HepG2 (cell line): ENCODE measurements around the gene PDGFRB. TPM values are rescaled to one million over a fixed set of nuclear protein-coding genes. Genes with fewer than 3 reads are reported as not detected.

ENCODE experiments used
- ATAC-seq: fragments of 200-7000 bp; cut with Tn5 transposase; 3 replicates; pipeline ENCODE4 v1.9.1; 2020; ENCODE audit warnings: mild to moderate bottlenecking, moderate library complexity
- BruUV-seq: library from RNA; stranded (reverse); fragments of 400-500 nt; replicated peaks from 2 replicates; lab custom pipeline; 2021; lab: Mats Ljungman, UMichigan
- CTCF ChIA-PET: fragments of 300-600 bp; formaldehyde crosslinking; extraction: SDS; loops from one replicate; lab custom pipeline; 2021; ENCODE audit warnings: low total read pairs, inconsistent platforms, low intra/inter-chr PET ratio; lab: Yijun Ruan, JAX
- POLR2A ChIA-PET: fragments of 350-600 bp; sonication (Branson Sonifier 250); formaldehyde crosslinking; loops from one replicate; lab custom pipeline; 2020; ENCODE audit warnings: antibody characterized with exemption, inconsistent platforms; lab: Yijun Ruan, JAX
- DNase-seq: peaks from one replicate; pipeline ENCODE4 v3.0.0-alpha.2; 2015; ENCODE audit warnings: low spot score
- FAIRE-seq: peaks from 3 replicates; lab custom pipeline; 2011; peaks lifted over from hg19 to GRCh38; lab: Jason Lieb, UNC
- H2AFZ ChIP-seq: one replicate; pipeline ENCODE4 v1.6.1; 2011; ENCODE audit warnings: low read length, inconsistent platforms
- H3K27ac ChIP-seq: fragments of 300-600 bp; 3 replicates; pipeline ENCODE4 v1.8.0; 2011; ENCODE audit warnings: mixed run types, mild to moderate bottlenecking, mixed read lengths, low read length, inconsistent platforms; ENCODE audit not compliant: insufficient read depth; ENCODE audit errors: extremely low read length
- H3K27me3 ChIP-seq, 2 experiments: fragments of 200-600 bp in 1 of 2; 2 replicates in 1 of 2; 3 replicates in 1 of 2; pipeline versions ENCODE4 v1.6.0 to v1.8.0; 2011; ENCODE audit warnings: low read length in 2 of 2, mild to moderate bottlenecking in 2 of 2, moderate library complexity in 2 of 2, inconsistent platforms in 1 of 2; ENCODE audit not compliant: insufficient read depth in 2 of 2, control insufficient read depth in 1 of 2
- H3K36me3 ChIP-seq, 2 experiments: fragments of 200-600 bp in 1 of 2; replicated peaks in 1 of 2; 2 replicates in 1 of 2; 3 replicates in 1 of 2; pipeline versions ENCODE4 v1.5.1 to v1.8.0; 2011; ENCODE audit warnings: low read length in 2 of 2, inconsistent platforms in 1 of 2; ENCODE audit not compliant: insufficient read depth in 2 of 2, control insufficient read depth in 1 of 2
- H3K4me1 ChIP-seq: 2 replicates; pipeline ENCODE4 v1.5.1; 2012; ENCODE audit warnings: low read length, inconsistent platforms; ENCODE audit not compliant: insufficient read depth
- H3K4me2 ChIP-seq: 2 replicates; pipeline ENCODE4 v1.6.0; 2011; ENCODE audit warnings: low read depth, low read length, inconsistent platforms
- H3K4me3 ChIP-seq, 3 experiments: fragments of 200-600 bp in 1 of 3; sonication (generic), shearing (Covaris generic) in 1 of 3; replicated peaks in 1 of 3; 2 replicates each; pipeline ENCODE4 v1.5.1; 2011 to 2016; ENCODE audit warnings: low read length in 3 of 3, inconsistent platforms in 2 of 3, low read depth in 2 of 3, mild to moderate bottlenecking in 2 of 3, control low read depth in 1 of 3, mixed read lengths in 1 of 3; ENCODE audit not compliant: insufficient read depth in 1 of 3
- H3K79me2 ChIP-seq: one replicate; pipeline ENCODE4 v1.6.1; 2011; ENCODE audit warnings: low read length, inconsistent platforms; ENCODE audit not compliant: insufficient read depth
- H3K9ac ChIP-seq: 2 replicates; pipeline ENCODE4 v1.6.0; 2011; ENCODE audit warnings: mild to moderate bottlenecking, low read depth, low read length, inconsistent platforms; ENCODE audit not compliant: insufficient read depth
- H3K9me3 ChIP-seq: 2 replicates; pipeline ENCODE4 v1.5.1; 2012; ENCODE audit warnings: mild to moderate bottlenecking, low read length
- H4K20me1 ChIP-seq: 2 replicates; pipeline ENCODE4 v1.6.0; 2011; ENCODE audit warnings: inconsistent platforms, mild to moderate bottlenecking, low read length, moderate library complexity; ENCODE audit not compliant: insufficient read depth
- DZIP1 ChIP-seq: sonication (generic); formaldehyde crosslinking; IDR thresholded peaks from 2 replicates; pipeline ENCODE4 v1.5.0; 2020; ENCODE audit warnings: mild to moderate bottlenecking, missing genetic modification reagents
- HNRNPL ChIP-seq: fragments of 200-400 bp; formaldehyde crosslinking; IDR thresholded peaks from 2 replicates; pipeline ENCODE4 v1.6.1; 2017; ENCODE audit warnings: mild to moderate bottlenecking, low read depth, low read length
- REXO4 ChIP-seq: sonication (generic); formaldehyde crosslinking; IDR thresholded peaks from 2 replicates; pipeline ENCODE4 v1.8.0; 2022; ENCODE audit warnings: missing genetic modification reagents, mild to moderate bottlenecking, borderline replicate concordance
- THAP11 ChIP-seq: IDR thresholded peaks from 2 replicates; pipeline ENCODE4 v1.6.1; 2016; ENCODE audit warnings: missing biosample characterization, missing genetic modification reagents
- ZBTB8A ChIP-seq: sonication (generic); formaldehyde crosslinking; IDR thresholded peaks from 2 replicates; pipeline ENCODE4 v1.4.0; 2020; ENCODE audit warnings: mild to moderate bottlenecking, low read depth, missing genetic modification reagents, borderline replicate concordance
- ZNF451 ChIP-seq: sonication (generic); formaldehyde crosslinking; IDR thresholded peaks from 2 replicates; pipeline ENCODE4 v1.5.0; 2020; ENCODE audit warnings: mild to moderate bottlenecking, missing genetic modification reagents
- ZNF674 ChIP-seq: sonication (generic); formaldehyde crosslinking; IDR thresholded peaks from 2 replicates; pipeline ENCODE4 v1.5.0; 2020; ENCODE audit warnings: low read depth, mild to moderate bottlenecking, missing genetic modification reagents
- ZNF777 ChIP-seq: sonication (generic); formaldehyde crosslinking; IDR thresholded peaks from 2 replicates; pipeline ENCODE4 v1.4.0; 2020; ENCODE audit warnings: missing genetic modification reagents
- ZNF816 ChIP-seq: sonication (generic); formaldehyde crosslinking; IDR thresholded peaks from 2 replicates; pipeline ENCODE4 v1.8.0; 2022; ENCODE audit warnings: missing genetic modification reagents, mild to moderate bottlenecking, borderline replicate concordance
- ZSCAN5A ChIP-seq: sonication (generic); formaldehyde crosslinking; IDR thresholded peaks from 2 replicates; pipeline ENCODE4 v1.8.0; 2022; ENCODE audit warnings: mild to moderate bottlenecking, missing genetic modification reagents, borderline replicate concordance
- WGBS: methylation state at CpG from one replicate; pipeline ENCODE4 v1.1.6; 2017; ENCODE audit warnings: low lambda C conversion rate; 5-methylcytosine and 5-hydroxymethylcytosine counted together
- in situ Hi-C: cut with HindIII; loops from 2 replicates; pipeline ENCODE4 v1.10.0; 2017; ENCODE audit warnings: low pct_unique_long_range_greater_than_20kb; ENCODE audit not compliant: extremely low pct_ligation_motif_present
- intact Hi-C: fragments of 100-400 bp; cut with micrococcal nuclease; formaldehyde crosslinking; loops from one replicate; pipeline ENCODE4 v1.10.0; 2022; ENCODE audit not compliant: unreplicated experiment
- polyA plus RNA-seq, 8 experiments: library from polyadenylated mRNA; depleted of rRNA in 3 of 8; stranded (reverse) in 7 of 8; unstranded in 1 of 8; fragments of >200 nt; fragmentation: Illumina TruSeq in 4 of 8; extraction: Trizol in 4 of 8; gene quantifications; 2 replicates each; pipeline versions ENCODE4 v1.2.1 to v1.2.3, GENCODE V29; 2011 to 2016; ENCODE audit warnings: low read depth in 4 of 8, missing spikeins in 1 of 8, mixed read lengths in 1 of 8; ENCODE audit not compliant: insufficient read depth in 1 of 8
- total RNA-seq, 5 experiments: library from RNA; depleted of rRNA; stranded (reverse); fragments of >200 nt; fragmentation: Illumina TruSeq; extraction: Trizol; gene quantifications; 2 replicates each; pipeline ENCODE4 v1.2.3, GENCODE V29; 2016; ENCODE audit warnings: low read depth in 1 of 5

Gene PDGFRB
- total and polyA plus RNA-seq, 2 of the 13 experiments (the other 11 are each of a cell fraction or from before 2014, with no cell fraction given), result 4.0 to 21.0 TPM

GRCh38 chr5:150065886-150066285 lies 89.8 kb downstream of the PDGFRB start:
- TF ChIP-seq HNRNPL (no peak), THAP11 (CRISPR knock-in tag) (no peak), ZBTB8A (CRISPR knock-in tag) (no peak), ZNF451 (CRISPR knock-in tag) (no peak), ZNF674 (CRISPR knock-in tag) (no peak), ZNF777 (CRISPR knock-in tag) (no peak), DZIP1 (no peak), REXO4 (CRISPR knock-in tag) (no peak), ZNF816 (CRISPR knock-in tag) (no peak), ZSCAN5A (CRISPR knock-in tag) (no peak)
- in situ Hi-C loops (no loop called here), intact Hi-C loops (no loop called here)
- H3K9ac ChIP-seq, result no peak overlapping the region
- no peak overlapping the region for H3K4me3 ChIP-seq
- peaks cover 15% of the 10 kb centered on the region for H3K4me1 ChIP-seq
- no peak for DNase-seq
- no peaks in the 10 kb centered on the region for H4K20me1 ChIP-seq
- no peak overlapping the region for H3K27ac ChIP-seq
- H3K9me3 ChIP-seq, result no peaks in the 10 kb centered on the region
- ChIA-PET CTCF (no interaction called here), POLR2A (no interaction called here)
- H3K27me3 ChIP-seq, result peaks cover 7 to 36% of the 10 kb centered on the region in 2 experiments; a peak in 4 of 5 replicates
- ATAC-seq, result no peak
- BruUV-seq, result no TSS peak
- no peak for FAIRE-seq
- H3K36me3 ChIP-seq, result no peaks in the 10 kb centered on the region
- no peak overlapping the region for H3K4me2 ChIP-seq
- no peaks in the 10 kb centered on the region for H3K79me2 ChIP-seq
- H2AFZ ChIP-seq, result no peak overlapping the region
- WGBS, result 38% methylated on average over 5 of the region's 10 CpGs
